ENCODE results near the gene AKR1C1.

DNA sequence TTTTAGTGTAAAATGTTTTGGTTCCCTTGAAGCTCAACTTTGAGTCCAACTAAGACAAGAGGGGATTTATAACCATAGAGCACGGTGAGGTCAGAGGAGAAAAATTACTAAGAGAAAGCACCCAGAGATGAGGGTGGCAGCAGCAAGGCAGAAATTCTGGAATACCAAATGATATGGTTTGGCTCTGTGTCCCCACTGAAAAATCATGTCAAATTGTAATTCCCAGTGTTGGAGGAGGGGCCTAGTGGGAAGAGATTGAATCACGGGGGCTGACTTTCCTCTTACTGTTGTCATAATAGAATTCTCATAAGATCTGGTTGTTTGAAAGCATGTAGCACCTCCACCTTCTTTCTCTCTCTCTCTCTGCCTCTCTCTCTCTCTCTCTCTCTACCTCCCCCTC lies 19.4 kb upstream of the AKR1C1 start:
- TF ChIP-seq, protein P1, sequence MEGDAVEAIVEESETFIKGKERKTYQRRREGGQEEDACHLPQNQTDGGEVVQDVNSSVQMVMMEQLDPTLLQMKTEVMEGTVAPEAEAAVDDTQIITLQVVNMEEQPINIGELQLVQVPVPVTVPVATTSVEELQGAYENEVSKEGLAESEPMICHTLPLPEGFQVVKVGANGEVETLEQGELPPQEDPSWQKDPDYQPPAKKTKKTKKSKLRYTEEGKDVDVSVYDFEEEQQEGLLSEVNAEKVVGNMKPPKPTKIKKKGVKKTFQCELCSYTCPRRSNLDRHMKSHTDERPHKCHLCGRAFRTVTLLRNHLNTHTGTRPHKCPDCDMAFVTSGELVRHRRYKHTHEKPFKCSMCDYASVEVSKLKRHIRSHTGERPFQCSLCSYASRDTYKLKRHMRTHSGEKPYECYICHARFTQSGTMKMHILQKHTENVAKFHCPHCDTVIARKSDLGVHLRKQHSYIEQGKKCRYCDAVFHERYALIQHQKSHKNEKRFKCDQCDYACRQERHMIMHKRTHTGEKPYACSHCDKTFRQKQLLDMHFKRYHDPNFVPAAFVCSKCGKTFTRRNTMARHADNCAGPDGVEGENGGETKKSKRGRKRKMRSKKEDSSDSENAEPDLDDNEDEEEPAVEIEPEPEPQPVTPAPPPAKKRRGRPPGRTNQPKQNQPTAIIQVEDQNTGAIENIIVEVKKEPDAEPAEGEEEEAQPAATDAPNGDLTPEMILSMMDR (IDR thresholded peaks at IDR 0.05) = no peak
- TF ChIP-seq POLR2A (IDR thresholded peaks at IDR 0.05) = no peak
- TF ChIP-seq EP300 (IDR thresholded peaks at IDR 0.05) = no peak

Measured in ovary (tissue), 3 donors.